Measurements from ENCODE around the gene FGF1.
A peak's percentile ranks its signal among the peaks of the same experiment; 100 is the strongest.

Gene FGF1

GRCh38 chr5:142685418-142686209 lies at the start of gene FGF1:
Gene FGF1 (minus strand): TSS chr5:142686090. CDS start chr5:142614127, 71,963 bp downstream.
- no peak for TF ChIP-seq CTCF (IDR thresholded peaks at IDR 0.05; ENCODE audit: insufficient read depth, low read depth, low read length, missing control alignments)
- DNase-seq (ENCODE audit: low read depth) = peak; percentile 90
- no peak within 1 kb of the TSS for H3K4me3 ChIP-seq (ENCODE audit: low read length)

GRCh38 chr5:142727735-142728047 lies 41.8 kb upstream of the FGF1 start:
- no peak for TF ChIP-seq CTCF (IDR thresholded peaks at IDR 0.05; ENCODE audit: insufficient read depth, low read depth, low read length, missing control alignments)
- no peak overlapping the region for H3K4me3 ChIP-seq (ENCODE audit: low read length)
- DNase-seq (ENCODE audit: low read depth) = no peak

DNA sequence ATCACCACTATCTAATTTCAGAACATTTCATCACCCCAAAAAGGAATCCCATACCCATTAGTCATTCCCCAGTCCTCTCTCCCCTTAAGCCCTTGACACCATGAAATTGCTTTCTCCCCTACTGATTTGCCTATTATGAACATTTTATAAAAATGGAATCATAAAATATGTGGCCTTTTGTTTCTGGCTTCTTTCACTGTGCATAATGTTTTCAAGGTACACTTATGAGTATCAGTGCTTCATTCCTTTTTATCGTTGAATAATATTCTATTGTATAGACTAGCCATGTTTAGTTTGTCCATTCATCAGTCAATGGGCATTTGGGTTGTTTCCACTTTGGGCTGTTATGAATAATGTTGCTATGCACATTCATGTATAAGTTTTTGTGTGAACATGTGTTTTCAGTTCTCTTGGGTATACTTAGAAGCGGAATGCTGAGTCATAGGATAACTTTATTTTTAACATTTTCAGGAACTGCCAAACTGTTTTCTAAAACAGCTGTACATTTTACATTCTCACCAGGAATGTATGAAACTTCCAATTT lies 40.4 kb upstream of the FGF1 start:
- H3K4me3 ChIP-seq (ENCODE audit: low read length) = no peak overlapping the region
- TF ChIP-seq CTCF (IDR thresholded peaks at IDR 0.05; ENCODE audit: insufficient read depth, low read depth, low read length, missing control alignments) = no peak
- peak; percentile 84 for DNase-seq (ENCODE audit: low read depth)

- H3K4me3 ChIP-seq (ENCODE audit: low read length) = no peak overlapping the region
- TF ChIP-seq CTCF (IDR thresholded peaks at IDR 0.05; ENCODE audit: insufficient read depth, low read depth, low read length, missing control alignments) = no peak
- peak; percentile 31 for DNase-seq (ENCODE audit: low read depth)
Observed at GRCh38 chr5:142725231-142726187, 39.6 kb upstream of the FGF1 start.

GRCh38 chr5:142724821-142725220 lies 38.9 kb upstream of the FGF1 start:
- no peak for DNase-seq (ENCODE audit: low read depth)
- TF ChIP-seq CTCF (IDR thresholded peaks at IDR 0.05; ENCODE audit: insufficient read depth, low read depth, low read length, missing control alignments) = no peak
- H3K4me3 ChIP-seq (ENCODE audit: low read length) = no peak overlapping the region

DNA sequence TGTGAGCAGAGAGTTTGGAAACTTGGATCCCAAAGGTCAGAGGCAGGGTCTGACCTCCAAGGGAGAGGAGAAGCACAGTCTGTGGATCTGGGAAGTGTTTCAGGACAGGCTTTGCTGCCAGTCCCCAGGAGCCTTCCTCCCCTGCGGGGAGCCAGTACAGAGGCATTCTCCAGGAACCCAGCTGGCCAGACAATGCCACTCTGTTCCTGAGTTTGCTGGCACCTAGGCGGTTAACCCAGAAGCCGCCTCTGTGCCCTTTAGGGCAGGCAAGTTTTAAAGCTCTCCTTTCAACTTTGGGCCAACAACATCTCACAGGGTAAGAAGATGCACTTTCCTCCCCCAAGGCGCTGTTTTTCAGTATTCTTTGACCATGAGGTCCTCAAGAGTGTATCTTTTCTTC lies 37.0 kb upstream of the FGF1 start:
- no peak for TF ChIP-seq CTCF (IDR thresholded peaks at IDR 0.05; ENCODE audit: insufficient read depth, low read depth, low read length, missing control alignments)
- H3K4me3 ChIP-seq (ENCODE audit: low read length) = no peak overlapping the region
- no peak for DNase-seq (ENCODE audit: low read depth)

All from epithelial cell of esophagus (primary cell).